CD4-positive, alpha-beta T cell treated with Interleukin-12 subunit alpha and Interleukin-12 subunit beta, for 1 hour (primary cell): ENCODE data around the gene SEC31A.

Experiments
- DNase-seq: peaks from one replicate; pipeline ENCODE4 v3.0.0-alpha.2; 2020

Gene SEC31A

DNA sequence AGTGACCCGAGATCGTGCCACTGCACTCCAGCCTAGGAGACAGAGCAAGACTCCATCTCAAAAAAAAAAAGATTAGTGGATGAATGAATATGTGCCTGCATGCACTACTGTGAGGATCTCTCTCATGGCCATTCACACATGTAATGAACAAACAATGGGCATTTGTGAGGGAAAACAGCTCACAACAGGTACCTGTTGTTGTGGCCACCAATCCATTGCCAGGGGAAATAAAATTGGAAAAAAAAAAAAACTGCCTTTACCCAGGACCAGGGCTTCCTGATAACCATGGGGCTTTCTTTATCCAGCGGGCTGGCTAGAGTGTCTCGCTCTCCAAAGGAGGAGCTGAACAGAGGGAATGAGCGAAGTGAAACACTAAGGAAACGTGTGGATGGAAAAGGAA lies 99.8 kb downstream of the SEC31A start:
- no peak for DNase-seq

DNA sequence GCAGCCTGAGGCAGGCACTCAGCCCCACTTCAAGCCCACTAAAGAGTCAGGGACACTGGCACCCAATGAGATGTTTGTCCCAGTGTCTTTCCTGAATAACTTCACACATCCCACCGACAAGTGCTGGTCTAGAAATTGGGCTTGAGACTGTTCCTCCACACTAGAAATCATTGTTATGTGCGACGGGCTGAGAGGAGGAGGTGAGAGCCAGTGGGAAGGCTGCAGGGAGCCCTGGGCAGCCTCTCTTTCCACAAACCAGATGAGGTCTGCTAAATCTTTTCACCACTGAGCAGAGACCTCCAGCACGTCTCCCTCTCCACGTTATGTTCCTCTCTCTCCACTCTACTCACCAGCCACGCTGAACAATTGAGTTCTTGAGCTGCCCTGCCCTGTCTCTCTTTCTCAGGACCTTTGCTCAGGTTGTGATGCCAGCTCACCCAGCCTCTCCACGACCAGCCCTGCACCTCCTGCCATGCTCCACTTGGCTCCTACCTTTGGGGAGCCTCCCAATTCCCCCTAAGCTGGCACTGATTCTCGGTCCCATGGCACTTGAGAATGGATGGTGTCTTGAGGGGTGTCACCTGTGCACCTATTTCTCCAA lies 100.8 kb downstream of the SEC31A start:
- no peak for DNase-seq

DNA sequence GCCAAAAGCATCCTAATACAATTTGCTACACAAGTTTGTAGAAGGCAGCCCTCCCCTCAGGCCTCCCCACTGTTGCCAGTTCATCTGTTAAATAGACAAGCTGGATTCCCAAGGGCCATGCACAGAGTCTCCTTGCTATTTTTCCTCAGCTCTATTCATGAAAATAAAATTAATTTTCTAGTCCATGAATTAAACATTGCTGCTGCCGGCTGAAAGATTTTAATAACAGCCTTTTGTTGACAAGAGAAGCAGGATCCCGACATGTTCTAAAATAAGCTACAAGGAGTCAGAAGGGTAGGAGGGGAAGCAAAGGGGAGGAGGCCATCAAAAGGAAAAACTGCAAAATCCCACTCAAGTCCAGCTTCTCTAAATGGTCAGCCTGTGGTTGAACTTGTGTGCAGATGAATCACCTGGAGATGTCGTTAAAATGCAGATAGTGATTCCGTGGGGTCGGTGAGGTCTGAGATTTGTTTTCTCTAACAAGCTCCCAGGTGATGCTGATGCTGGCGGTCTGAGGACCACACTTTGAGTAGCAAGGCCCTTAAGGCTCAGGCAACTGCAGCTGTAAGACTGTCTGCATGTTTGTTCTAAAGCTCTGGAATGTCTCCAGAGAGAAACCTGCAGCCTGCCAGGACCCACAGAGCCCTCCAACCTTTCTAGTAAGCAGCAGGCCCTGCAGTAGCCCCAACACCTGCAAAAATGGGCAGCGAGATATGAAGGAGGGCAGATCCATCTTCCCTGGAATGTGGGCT lies 101.8 kb downstream of the SEC31A start:
- no peak for DNase-seq

DNA sequence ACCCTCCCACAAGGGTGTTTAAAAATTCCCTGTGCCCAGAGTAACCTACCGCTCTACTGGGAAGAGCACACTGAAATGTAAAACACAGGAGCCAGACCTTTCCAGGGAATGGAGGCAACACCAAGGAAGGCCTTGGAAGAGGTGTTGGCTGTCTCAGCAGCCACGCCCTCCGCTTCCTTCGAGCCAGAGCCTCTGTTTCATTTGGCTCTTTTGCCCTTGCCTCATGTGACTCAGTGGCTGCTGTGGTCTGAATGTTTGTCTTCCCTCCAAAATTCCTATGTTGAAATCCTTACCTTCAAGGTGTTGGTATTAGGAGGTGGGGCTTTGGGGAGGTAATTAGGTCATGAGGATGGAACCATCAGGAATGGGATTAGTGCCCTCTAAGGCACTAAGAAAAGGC lies 103.6 kb downstream of the SEC31A start:
- DNase-seq: no peak

DNA sequence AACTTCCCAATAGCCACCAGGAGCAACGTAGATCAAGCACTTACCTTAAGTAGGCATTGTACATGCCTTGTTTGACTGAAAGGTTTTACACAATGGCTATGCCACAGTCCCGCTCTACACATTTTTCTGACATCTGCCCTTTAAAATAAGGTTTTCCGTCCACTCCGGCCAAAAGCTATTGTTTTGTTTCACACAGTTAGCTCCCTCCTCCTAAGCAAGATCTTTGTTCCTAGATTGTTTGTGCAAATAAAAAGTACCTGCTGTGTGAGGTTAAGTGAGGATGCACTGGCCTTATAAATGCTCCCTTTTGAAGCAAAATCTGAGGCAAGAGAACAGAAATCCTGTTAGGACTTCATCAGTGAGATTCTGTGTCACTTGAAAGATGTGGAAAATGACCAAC lies 104.1 kb downstream of the SEC31A start:
- no peak for DNase-seq

DNA sequence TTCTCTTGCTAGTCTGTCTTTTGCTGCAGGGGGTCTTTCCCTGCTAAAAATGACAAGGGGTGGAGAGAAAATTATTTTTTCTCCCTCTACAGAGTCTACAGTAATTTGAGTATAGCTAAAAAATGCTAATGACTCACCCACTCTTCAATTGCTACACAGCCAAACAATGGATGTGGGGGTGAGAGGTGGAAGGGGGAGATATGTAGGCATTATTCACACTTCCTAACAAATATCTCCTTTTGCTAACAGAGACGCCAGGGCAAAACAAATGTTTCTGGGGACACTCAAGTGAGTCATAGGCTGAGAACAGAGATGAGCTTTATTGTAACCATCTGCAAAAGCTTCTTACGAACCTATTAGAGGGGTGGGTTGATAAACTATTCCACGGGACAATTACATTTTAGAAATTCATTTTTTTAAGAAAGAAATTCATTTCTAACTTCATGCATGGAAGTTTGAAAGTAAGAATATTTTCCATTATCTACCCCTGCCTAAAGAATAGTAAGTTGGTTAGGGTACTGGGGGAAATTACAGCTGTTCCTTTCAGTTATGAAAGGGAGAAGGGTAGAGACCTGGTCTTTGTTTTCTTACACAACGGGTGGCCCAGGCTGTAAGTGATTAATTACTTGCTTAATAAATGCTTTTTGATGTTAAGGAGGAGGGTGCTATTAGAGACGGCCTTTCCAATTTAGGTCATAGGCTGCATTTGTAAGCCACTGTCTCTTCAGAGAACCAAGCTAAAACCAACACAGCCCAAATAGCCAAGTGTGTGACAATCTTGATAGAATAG lies 105.1 kb downstream of the SEC31A start:
- DNase-seq: no peak

DNA sequence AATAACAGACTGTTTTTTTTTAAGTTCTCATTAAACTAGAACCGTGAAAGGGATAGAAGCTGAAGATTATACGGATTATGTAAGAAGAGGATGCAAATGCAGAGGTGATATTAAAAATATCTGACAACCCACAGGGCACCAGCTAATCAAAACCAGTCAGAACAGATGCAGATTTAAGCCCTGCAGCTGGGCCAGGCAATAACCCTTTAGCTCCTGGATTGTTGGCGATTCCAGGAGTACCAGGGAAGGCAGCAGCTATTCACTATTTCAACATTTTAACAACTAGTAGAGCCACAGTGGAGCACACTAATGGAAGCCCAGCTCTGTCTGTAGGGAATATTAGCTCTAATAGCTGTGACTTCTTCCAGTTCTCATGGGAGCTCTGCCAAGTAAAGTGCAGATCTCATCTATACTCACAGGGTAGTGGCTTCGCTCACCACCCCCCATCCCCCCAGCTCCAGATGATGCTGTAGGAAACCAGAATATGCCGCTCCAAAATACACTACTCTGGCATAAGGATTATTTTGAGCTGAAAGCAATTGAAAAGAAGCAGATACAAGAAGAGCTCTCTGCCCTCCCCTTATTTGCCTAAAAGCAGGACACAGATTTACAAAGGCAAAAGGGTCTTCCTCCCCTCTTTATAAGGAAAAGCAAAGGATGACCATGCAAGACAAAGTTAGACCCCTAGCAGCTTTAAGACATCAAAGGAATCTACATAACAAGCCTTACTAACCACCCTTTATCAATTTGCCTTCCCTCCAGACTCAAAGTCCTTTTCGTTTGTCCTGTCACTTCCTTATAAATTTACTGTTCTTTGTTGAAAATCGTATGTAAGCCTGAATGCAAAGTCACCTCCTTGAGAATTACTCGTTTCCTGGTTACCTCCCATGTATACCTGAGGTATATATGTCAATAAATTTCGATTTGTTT lies 106.0 kb downstream of the SEC31A start:
- no peak for DNase-seq

DNA sequence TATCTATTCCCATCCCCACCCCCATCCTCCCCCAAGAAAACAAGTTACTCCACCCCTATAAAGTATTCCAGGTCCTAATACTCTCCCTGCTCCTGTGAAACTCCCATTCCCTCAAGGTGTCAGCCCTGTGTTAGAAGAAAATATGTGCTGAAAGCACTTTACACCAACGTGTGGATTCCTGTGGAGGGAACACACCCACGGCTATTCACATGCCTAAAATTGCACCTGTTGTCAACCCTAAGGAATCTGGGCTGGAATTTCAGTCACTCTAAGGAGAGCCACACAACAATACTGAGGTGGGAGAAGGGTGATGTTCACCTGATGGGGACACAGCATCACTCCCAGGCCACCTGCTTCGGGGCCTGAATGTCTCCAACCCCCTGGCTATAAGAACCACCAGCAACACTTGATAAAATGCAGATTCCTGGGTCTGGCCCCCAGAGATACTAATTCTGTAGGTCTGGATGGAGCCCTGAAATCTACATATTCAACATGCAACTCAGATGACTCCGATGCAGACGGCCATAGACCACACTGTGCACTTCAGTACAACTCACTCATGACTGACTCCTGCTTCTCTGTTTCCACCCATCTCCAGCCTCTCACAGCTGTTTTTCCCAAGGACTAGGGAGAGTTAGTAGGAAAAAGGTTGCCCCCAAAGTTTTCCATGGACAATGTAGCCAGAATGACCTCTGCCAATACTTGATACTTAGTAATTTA lies 108.2 kb downstream of the SEC31A start:
- DNase-seq: no peak

DNA sequence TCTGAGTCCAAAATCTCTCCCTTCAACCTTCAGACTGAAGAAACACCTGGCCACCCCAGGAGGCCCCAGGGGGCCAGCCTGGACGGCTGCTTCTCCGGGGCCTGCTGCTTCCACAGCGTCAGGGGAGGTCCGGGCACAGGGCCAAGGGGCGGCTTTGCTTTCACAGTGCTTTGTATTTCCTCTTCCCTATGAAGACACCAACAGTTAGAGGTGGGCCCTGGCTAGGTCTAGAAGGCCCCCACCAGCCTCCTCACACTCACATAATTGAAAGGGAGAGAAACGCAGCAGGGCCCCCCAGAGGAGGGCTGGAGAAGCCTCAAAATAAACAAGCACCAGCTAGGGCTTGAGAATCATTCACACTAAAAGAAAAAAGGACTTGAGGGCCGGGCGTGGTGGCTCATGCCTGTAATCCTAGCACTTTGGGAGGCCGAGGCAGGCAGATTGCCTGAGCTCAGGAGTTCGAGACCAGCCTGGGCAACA lies 110.2 kb downstream of the SEC31A start:
- no peak for DNase-seq

DNA sequence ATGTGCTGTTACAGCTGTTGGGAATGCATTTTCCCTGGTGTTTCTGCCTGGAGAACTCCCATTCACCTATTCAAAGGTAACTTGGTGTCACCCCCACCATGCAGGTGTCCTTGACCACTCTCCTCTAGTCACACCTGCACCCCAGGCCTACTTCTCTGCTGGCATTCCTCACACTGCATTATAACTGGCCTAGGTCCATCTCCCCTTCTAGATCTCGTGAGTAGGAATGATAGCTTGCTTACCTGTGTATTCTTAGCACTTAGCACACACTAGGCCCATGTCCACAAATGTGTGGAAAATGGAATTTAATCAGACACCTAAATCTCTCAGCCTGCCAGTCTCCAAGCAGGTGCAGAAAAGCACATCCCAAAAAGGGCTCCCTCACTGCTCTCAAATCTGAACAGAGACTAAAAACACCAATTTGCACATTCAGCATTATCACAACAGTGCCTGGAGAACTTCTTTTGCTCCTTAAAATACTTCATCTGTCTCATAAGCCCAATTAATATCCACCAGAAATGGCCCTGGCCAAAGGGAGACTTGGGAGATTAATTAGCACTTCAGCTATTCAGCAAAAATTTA lies 110.7 kb downstream of the SEC31A start:
- DNase-seq: no peak

DNA sequence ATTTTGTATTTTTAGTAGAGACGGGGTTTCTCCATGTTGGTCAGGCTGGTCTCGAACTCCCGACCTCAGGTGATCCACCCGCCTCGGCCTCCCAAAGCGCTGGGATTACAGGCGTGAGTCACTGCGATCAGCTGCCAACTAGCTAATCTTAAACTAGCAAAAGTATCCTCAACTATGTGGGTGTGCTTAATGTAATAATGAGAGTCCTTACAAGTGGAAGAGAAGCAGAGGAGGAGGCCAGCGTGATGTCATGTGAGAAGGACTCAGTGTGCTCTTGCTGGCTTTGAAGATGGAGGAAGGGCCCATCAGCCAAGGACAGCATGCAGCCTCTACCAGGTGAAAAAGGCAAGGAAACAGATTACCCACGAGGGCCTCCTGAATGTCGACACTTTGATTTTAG lies 111.9 kb downstream of the SEC31A start:
- DNase-seq: no peak

DNA sequence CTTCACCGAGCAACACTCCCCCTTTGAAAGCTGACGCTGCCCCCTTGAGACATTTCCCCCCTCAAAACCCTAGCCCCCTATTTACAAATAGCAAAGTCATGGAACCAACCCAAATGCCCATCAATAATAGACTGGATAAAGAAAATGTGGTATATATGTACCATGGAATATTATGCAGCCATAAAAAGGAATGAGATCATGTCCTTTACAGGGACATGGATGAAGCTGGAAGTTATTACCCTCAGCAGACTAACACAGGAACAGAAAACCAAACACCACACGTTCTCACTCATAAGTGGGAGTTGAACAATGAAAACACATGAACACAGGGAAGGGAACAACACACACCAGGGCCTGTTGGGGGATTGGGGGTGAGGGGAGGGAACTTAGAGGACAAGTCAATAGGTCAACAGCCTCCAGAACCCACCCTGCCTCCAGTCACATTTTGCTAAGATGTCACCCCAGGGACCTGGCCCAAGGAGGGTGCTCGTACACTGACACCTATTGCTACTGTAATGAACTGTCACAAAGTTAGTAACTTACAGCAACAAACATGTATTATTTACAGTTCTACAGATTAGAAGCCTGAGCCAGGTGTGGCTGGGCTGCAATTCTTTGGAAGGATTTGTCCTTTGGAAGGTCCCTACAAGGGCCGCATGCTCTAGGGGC lies 113.0 kb downstream of the SEC31A start:
- DNase-seq: no peak

DNA sequence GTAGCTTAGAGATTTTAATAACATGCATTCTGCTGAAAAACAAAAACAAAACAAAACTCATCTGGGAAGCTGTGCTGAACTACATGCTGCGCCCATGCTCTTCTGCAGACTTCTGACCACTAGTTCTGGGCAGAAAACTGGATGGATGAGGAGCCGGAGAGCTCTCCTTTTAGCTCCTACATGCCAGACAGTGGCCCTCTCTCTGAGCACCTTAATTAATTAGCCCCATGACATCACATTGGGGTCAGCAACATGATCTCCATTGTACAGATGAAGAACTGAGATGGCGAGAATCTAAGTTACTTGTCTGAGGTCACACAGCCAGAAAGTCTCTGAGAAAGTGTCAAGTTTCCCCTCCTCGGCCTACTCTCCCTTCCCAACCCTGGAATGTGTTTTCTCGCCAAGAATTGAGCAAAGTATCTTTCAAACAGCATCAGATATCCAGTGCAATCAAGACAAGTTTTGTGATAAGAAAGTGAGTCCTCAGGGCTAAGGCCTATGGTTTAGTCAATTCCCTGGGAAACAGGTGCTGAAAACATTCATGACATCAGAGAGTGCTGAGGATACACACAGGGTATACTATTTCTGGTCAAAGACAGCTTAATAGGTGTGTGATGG lies 113.9 kb downstream of the SEC31A start:
- no peak for DNase-seq

DNA sequence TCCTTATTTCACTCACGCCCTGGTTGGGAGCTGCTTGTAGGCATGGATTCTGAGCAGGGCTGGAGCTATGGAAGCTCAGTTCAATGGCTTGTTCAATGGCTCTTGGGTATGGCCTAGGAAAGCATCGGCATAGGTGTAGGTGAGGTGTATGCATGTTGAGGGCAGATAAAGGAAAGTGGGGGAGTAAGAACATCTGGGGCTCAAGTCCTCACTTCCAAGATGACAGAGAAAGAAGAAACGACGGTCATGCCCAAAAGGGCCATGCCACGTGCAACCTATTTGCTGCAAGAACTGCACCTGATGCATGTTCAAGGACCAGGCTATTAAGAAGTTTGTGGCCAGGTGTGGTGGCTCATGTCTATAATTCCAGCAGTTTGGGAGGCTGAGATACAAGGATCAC lies 115.7 kb downstream of the SEC31A start:
- no peak for DNase-seq

DNA sequence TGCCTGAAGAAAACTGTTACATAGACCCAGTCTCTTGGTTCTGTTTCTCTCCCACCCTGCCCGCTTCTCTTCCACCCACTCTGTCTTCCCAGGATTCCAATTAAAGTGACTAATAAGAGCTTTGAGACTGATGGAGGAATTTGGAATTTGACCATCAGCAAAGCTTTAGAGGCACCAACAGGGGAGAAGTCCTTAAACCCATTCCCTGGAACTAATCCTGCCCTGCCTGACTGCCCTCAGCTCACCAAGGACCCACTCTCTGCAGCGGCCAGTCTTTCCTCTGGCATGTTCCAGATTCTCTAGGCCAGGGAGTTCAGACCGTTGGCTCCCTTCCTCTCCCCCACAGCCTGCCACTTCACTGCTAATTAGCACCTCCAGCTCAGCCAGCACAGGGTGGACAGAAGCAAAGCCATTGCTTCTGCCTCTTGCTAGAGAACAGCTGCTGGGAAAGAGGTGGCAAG lies 116.2 kb downstream of the SEC31A start:
- no peak for DNase-seq

DNA sequence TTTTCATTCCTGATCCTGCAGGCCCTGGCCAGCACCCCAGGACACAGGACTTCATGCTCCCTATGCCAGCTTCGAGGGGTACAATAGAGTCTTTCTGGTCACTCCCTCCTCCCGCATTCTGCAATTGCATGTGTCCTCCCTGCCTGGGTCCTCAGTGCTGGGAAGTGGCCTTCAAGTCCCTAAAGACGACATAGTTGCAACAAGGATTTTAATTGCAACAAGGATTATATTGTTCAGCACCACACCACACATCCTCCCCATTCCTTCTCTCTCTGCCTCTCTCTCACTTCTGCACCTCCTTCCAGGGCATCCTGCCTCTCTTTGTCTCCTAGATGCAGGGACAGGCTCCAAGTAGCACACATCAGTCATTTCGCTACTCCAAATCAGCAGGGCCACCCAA lies 117.9 kb downstream of the SEC31A start:
- no peak for DNase-seq

DNA sequence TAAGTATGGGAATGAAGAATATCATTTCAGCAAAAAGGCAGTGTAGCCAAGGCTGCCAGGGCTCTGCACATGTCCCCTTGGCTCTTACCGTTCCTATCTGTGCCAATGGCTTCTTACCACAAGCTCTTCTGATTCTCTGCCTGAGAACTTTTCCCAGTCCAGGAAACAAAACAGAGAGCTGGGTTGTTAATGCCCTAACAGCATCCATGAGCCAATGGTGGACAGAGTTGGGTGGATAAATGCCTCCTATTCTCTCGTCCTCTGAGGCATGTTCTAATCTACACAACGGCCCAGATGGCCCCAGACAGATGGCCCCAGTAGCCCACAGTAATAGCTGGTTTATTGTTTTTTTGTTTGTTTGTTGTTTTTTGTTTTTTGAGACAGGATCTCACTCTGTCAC lies 120.3 kb downstream of the SEC31A start:
- DNase-seq: no peak
